ENCODE measurements around the gene GPR37L1. TPM values are rescaled to one million over a fixed set of nuclear protein-coding genes. Genes with fewer than 3 reads are reported as not detected.
"Not testable (repeated sequence)": the region's sequence is repeated elsewhere in the genome, so short reads cannot be mapped to it uniquely, and the experiment has no call there.

The GPR37L1 gene
- total and polyA plus RNA-seq, 9 donors: 0.02 to 0.34 (median 0.07) TPM

DNA sequence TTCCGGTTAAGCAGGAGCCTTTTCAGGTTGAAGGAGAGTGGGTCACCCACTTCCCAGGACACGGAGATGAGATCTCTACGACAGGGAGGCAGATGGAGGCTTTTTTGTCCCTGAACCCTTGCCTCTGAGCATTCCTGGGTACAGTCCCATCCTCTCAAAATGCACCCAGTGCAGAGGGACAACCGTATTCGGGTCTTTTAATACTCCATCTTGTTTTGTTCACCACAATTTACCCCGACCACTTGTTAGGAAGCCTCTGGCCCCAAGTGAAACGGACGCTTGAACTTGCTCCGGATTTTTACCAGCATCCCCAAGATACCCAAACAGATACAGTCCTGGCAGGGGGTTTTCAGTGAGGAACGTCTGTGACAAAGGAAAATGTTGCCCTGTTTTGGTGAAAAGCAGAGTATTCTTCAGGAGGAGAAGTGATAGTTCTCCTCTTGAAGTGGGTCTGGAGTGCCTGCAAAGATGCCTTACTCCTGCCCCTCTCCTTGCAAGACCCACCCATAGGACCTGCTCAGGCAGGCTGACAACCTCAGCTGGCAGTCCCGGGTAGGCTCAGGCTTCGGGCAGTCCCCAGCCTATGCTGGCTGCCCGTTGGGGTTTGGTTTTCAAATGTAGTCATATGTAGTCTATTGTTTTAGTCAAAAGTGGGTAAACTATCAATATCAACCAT, 22.5 kb downstream of the GPR37L1 start:
- Histone ChIP-seq H3K9me3 (replicated peaks; ENCODE audit: control insufficient read depth, low read depth, low read length) (no peaks in the 10 kb centered on the region), H3K4me3 (ENCODE audit: low read length) (peak overlapping the region; percentile 93), H3K27ac (ENCODE audit: low read length) (peak overlapping the region; percentile 78), H3K27me3 (ENCODE audit: control insufficient read depth, insufficient read depth, low read length) (no peaks in the 10 kb centered on the region), H3K4me1 (ENCODE audit: control insufficient read depth, insufficient read depth, low read length) (peaks cover 22% of the 10 kb centered on the region), H3K36me3 (ENCODE audit: control insufficient read depth, insufficient read depth, low read length) (peaks cover 9% of the 10 kb centered on the region)
- 0% methylated on average over 4 of the region's 13 CpGs for WGBS (ENCODE audit: insufficient coverage)
- no peak for DNase-seq

GRCh38 chr1:202145744-202146140, 23.0 kb downstream of the GPR37L1 start:
- not testable (repeated sequence) for H3K4me3 ChIP-seq (ENCODE audit: low read length); DNase-seq; H3K27me3 ChIP-seq (ENCODE audit: control insufficient read depth, insufficient read depth, low read length); H3K27ac ChIP-seq (ENCODE audit: low read length); H3K36me3 ChIP-seq (ENCODE audit: control insufficient read depth, insufficient read depth, low read length); H3K9me3 ChIP-seq (replicated peaks; ENCODE audit: control insufficient read depth, low read depth, low read length)
- WGBS (ENCODE audit: insufficient coverage): 94% methylated on average over 6 of the region's 8 CpGs
- peaks cover 22% of the 10 kb centered on the region for H3K4me1 ChIP-seq (ENCODE audit: control insufficient read depth, insufficient read depth, low read length)

GRCh38 chr1:202146279-202146678, 23.6 kb downstream of the GPR37L1 start:
- 90% methylated on average over 2 of the region's 5 CpGs for WGBS (ENCODE audit: insufficient coverage)
- no peak for DNase-seq

GRCh38 chr1:202146993-202147392, 24.3 kb downstream of the GPR37L1 start:
- no peak for DNase-seq
- Histone ChIP-seq H3K27ac (ENCODE audit: low read length) (no peak overlapping the region), H3K4me1 (ENCODE audit: control insufficient read depth, insufficient read depth, low read length) (peaks cover 22% of the 10 kb centered on the region), H3K9me3 (replicated peaks; ENCODE audit: control insufficient read depth, low read depth, low read length) (no peaks in the 10 kb centered on the region), H3K36me3 (ENCODE audit: control insufficient read depth, insufficient read depth, low read length) (peaks cover 7% of the 10 kb centered on the region), H3K27me3 (ENCODE audit: control insufficient read depth, insufficient read depth, low read length) (no peaks in the 10 kb centered on the region), H3K4me3 (ENCODE audit: low read length) (no peak overlapping the region)
- WGBS (ENCODE audit: insufficient coverage): 92% methylated on average over 1 of the region's 3 CpGs

More at GRCh38 chr1:202146279-202146678, 23.6 kb downstream of the GPR37L1 start:
- H3K4me1 ChIP-seq (ENCODE audit: control insufficient read depth, insufficient read depth, low read length): peaks cover 22% of the 10 kb centered on the region
- H3K9me3 ChIP-seq (replicated peaks; ENCODE audit: control insufficient read depth, low read depth, low read length): no peaks in the 10 kb centered on the region
- no peaks in the 10 kb centered on the region for H3K27me3 ChIP-seq (ENCODE audit: control insufficient read depth, insufficient read depth, low read length)
- no peak overlapping the region for H3K27ac ChIP-seq (ENCODE audit: low read length)
- no peak overlapping the region for H3K4me3 ChIP-seq (ENCODE audit: low read length)
- peaks cover 7% of the 10 kb centered on the region for H3K36me3 ChIP-seq (ENCODE audit: control insufficient read depth, insufficient read depth, low read length)

DNA sequence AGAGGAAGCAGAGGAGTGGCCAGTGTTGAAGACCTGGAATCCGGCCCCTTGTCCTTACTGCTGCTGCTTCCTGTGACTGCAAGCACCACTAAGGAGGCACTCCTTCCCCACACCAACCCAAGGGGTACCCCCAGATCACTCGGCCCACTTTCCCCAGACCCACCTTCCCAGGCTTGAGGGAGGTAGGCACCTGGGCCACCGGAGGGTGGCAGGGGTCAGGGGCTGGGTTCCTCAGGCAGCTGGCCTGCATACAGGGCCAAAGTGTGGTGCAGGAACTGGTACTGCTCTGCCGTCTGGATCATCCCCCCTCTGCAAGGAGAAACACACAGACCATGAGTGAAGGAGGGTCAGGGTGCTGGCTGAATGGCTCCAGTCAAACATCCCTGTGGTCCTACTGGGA, 25.7 kb downstream of the GPR37L1 start:
- H3K9me3 ChIP-seq (replicated peaks; ENCODE audit: control insufficient read depth, low read depth, low read length): no peaks in the 10 kb centered on the region
- peaks cover 12% of the 10 kb centered on the region for H3K4me1 ChIP-seq (ENCODE audit: control insufficient read depth, insufficient read depth, low read length)
- H3K36me3 ChIP-seq (ENCODE audit: control insufficient read depth, insufficient read depth, low read length): no peaks in the 10 kb centered on the region
- no peak for DNase-seq
- H3K27ac ChIP-seq (ENCODE audit: low read length): no peak overlapping the region
- no CpG with 5 or more reads among the region's 4 CpGs for WGBS (ENCODE audit: insufficient coverage)
- H3K4me3 ChIP-seq (ENCODE audit: low read length): no peak overlapping the region
- no peaks in the 10 kb centered on the region for H3K27me3 ChIP-seq (ENCODE audit: control insufficient read depth, insufficient read depth, low read length)

DNA sequence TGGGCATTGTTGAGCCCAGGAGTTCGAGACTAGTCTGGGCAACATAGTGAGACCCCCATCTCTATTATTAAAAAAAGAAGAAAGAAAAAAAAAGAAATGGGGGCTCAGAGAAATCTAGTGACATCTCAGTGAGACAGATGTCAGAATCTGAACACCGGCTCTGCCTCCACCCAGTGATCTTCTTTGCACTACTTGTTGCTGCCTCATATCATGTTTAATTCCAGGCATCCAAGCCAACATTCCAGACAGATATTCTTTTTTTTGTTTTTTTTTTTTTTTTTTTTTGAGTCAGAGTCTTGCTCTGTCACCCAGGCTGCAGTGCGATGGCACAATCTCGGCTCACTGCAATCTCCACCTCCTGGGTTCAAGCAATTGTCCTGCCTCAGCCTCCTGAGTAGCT, 26.8 kb downstream of the GPR37L1 start:
- no peak overlapping the region for H3K27ac ChIP-seq (ENCODE audit: low read length)
- no peaks in the 10 kb centered on the region for H3K36me3 ChIP-seq (ENCODE audit: control insufficient read depth, insufficient read depth, low read length)
- H3K9me3 ChIP-seq (replicated peaks; ENCODE audit: control insufficient read depth, low read depth, low read length): no peaks in the 10 kb centered on the region
- no peak for DNase-seq
- H3K4me3 ChIP-seq (ENCODE audit: low read length): no peak overlapping the region
- H3K4me1 ChIP-seq (ENCODE audit: control insufficient read depth, insufficient read depth, low read length): peaks cover 8% of the 10 kb centered on the region
- WGBS (ENCODE audit: insufficient coverage): no CpG with 5 or more reads among the region's 4 CpGs
- H3K27me3 ChIP-seq (ENCODE audit: control insufficient read depth, insufficient read depth, low read length): no peaks in the 10 kb centered on the region

- 100% methylated on average over 5 of the region's 9 CpGs for WGBS (ENCODE audit: insufficient coverage)
- DNase-seq: no peak
- Histone ChIP-seq H3K27ac (ENCODE audit: low read length) (no peak overlapping the region), H3K36me3 (ENCODE audit: control insufficient read depth, insufficient read depth, low read length) (no peaks in the 10 kb centered on the region), H3K4me1 (ENCODE audit: control insufficient read depth, insufficient read depth, low read length) (peaks cover 7% of the 10 kb centered on the region), H3K27me3 (ENCODE audit: control insufficient read depth, insufficient read depth, low read length) (no peaks in the 10 kb centered on the region), H3K4me3 (ENCODE audit: low read length) (no peak overlapping the region), H3K9me3 (replicated peaks; ENCODE audit: control insufficient read depth, low read depth, low read length) (no peaks in the 10 kb centered on the region)
Measured at GRCh38 chr1:202150187-202150586, 27.5 kb downstream of the GPR37L1 start.

DNA sequence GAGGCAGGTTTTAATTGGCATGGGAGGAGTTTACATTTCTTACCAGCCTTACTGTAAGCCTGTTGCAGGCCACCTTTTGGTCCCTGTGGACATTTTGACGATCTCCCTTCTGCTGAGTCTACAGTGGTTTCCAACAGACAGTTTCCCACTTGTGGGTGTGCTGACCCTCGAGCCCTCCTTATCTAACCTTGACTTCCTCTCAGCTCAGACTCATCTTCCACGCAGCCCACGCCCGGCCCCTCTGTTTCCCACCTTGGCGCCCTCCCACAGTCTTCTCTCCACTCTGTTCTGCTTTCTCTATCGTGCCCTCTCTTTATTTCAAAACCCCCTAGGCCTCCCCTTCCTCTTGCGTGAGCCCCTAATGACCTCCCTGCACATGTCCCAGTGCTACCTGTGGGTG, 27.9 kb downstream of the GPR37L1 start:
- no peaks in the 10 kb centered on the region for H3K36me3 ChIP-seq (ENCODE audit: control insufficient read depth, insufficient read depth, low read length)
- WGBS (ENCODE audit: insufficient coverage): 77% methylated on average over 8 of the region's 8 CpGs
- H3K9me3 ChIP-seq (replicated peaks; ENCODE audit: control insufficient read depth, low read depth, low read length): no peaks in the 10 kb centered on the region
- H3K27ac ChIP-seq (ENCODE audit: low read length): no peak overlapping the region
- H3K4me3 ChIP-seq (ENCODE audit: low read length): no peak overlapping the region
- H3K4me1 ChIP-seq (ENCODE audit: control insufficient read depth, insufficient read depth, low read length): peaks cover 7% of the 10 kb centered on the region
- H3K27me3 ChIP-seq (ENCODE audit: control insufficient read depth, insufficient read depth, low read length): no peaks in the 10 kb centered on the region
- DNase-seq: no peak

- no peaks in the 10 kb centered on the region for H3K9me3 ChIP-seq (replicated peaks; ENCODE audit: control insufficient read depth, low read depth, low read length)
- no peaks in the 10 kb centered on the region for H3K27me3 ChIP-seq (ENCODE audit: control insufficient read depth, insufficient read depth, low read length)
- peaks cover 7% of the 10 kb centered on the region for H3K4me1 ChIP-seq (ENCODE audit: control insufficient read depth, insufficient read depth, low read length)
- no peak overlapping the region for H3K27ac ChIP-seq (ENCODE audit: low read length)
- WGBS (ENCODE audit: insufficient coverage): 90% methylated on average over 2 of the region's 2 CpGs
- no peak overlapping the region for H3K4me3 ChIP-seq (ENCODE audit: low read length)
- no peak for DNase-seq
- no peaks in the 10 kb centered on the region for H3K36me3 ChIP-seq (ENCODE audit: control insufficient read depth, insufficient read depth, low read length)
Measured at GRCh38 chr1:202151045-202151444, 28.3 kb downstream of the GPR37L1 start.

DNA sequence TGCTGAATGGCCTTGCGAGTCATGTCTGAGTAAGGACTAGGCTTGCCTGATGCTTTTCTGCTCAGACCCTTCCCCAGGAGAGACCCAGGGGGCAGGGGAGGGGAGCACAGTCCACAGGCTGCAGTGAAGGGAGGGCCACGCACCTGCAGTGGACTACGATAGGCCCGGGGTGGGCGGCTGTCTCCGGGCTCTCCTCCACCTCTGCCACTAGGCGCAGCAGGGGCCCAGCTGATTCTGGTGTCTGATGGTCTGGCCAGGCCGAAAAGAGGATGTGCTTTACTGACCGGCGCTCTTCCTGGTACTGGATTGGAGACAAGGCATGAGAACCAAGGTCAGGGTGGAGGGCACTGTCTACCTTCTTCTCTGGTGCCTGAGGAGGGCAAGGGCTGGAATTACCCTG, 29.7 kb downstream of the GPR37L1 start:
- DNase-seq: no peak
- Histone ChIP-seq H3K9me3 (replicated peaks; ENCODE audit: control insufficient read depth, low read depth, low read length) (no peaks in the 10 kb centered on the region), H3K4me1 (ENCODE audit: control insufficient read depth, insufficient read depth, low read length) (peaks cover 7% of the 10 kb centered on the region), H3K27me3 (ENCODE audit: control insufficient read depth, insufficient read depth, low read length) (no peaks in the 10 kb centered on the region), H3K36me3 (ENCODE audit: control insufficient read depth, insufficient read depth, low read length) (no peaks in the 10 kb centered on the region), H3K27ac (ENCODE audit: low read length) (no peak overlapping the region), H3K4me3 (ENCODE audit: low read length) (no peak overlapping the region)
- WGBS (ENCODE audit: insufficient coverage): 84% methylated on average over 5 of the region's 10 CpGs

DNA sequence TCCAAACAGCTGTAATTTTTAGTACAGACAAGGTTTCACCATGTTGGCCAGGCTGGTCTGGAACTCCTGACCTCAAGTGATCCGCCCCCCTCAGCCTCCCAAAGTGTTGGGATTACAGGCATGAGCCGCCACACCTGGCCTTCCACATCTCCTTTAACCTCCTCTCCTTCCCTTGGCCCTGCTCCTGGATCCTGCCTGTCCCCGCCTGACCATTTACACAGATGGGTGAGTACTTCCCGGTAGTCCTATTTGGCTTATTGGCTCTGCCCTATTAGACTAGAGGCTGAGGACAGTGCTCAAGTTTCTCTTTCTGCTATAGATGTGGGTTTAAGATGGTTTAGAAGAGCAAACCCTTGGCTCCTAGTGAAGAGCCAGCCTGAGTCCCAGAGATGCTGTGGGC, 30.6 kb downstream of the GPR37L1 start:
- no peak for DNase-seq
- no peak overlapping the region for H3K4me3 ChIP-seq (ENCODE audit: low read length)
- 79% methylated on average over 2 of the region's 4 CpGs for WGBS (ENCODE audit: insufficient coverage)
- no peaks in the 10 kb centered on the region for H3K27me3 ChIP-seq (ENCODE audit: control insufficient read depth, insufficient read depth, low read length)
- H3K27ac ChIP-seq (ENCODE audit: low read length): no peak overlapping the region
- H3K4me1 ChIP-seq (ENCODE audit: control insufficient read depth, insufficient read depth, low read length): peaks cover 7% of the 10 kb centered on the region
- no peaks in the 10 kb centered on the region for H3K9me3 ChIP-seq (replicated peaks; ENCODE audit: control insufficient read depth, low read depth, low read length)
- no peaks in the 10 kb centered on the region for H3K36me3 ChIP-seq (ENCODE audit: control insufficient read depth, insufficient read depth, low read length)
